Progenitor cell of endocrine pancreas (in vitro differentiated cells): ENCODE results near the gene EML4. TPM values are rescaled to one million over a fixed set of nuclear protein-coding genes. Genes with fewer than 3 reads are reported as not detected.
A peak's percentile ranks its signal among the peaks of the same experiment; 100 is the strongest.

ENCODE experiments used
- DNase-seq: peaks from one replicate; pipeline ENCODE4 v3.0.0; 2021; ENCODE audit warnings: low spot score; ENCODE audit not compliant: unreplicated experiment
- H3K27ac Mint-ChIP-seq: 2 replicates; pipeline ENCODE4 v1.8.0; 2021; ENCODE audit warnings: mild to moderate bottlenecking, moderate library complexity, mixed read lengths
- H3K27me3 Mint-ChIP-seq: 2 replicates; pipeline ENCODE4 v1.8.0; 2021; ENCODE audit warnings: mixed read lengths
- H3K36me3 Mint-ChIP-seq: 2 replicates; pipeline ENCODE4 v1.8.0; 2022; ENCODE audit warnings: mixed read lengths; ENCODE audit not compliant: insufficient read depth
- H3K4me1 Mint-ChIP-seq: 2 replicates; pipeline ENCODE4 v1.8.0; 2021; ENCODE audit warnings: low read depth, mixed read lengths
- H3K4me3 Mint-ChIP-seq: 2 replicates; pipeline ENCODE4 v1.8.0; 2021; ENCODE audit warnings: low read depth, mild to moderate bottlenecking, moderate library complexity, mixed read lengths
- H3K9me3 Mint-ChIP-seq: 2 replicates; pipeline ENCODE4 v1.8.0; 2021; ENCODE audit warnings: low read depth, mixed read lengths
- total RNA-seq: library from RNA; stranded (reverse); gene quantifications from 2 replicates; pipeline ENCODE4 v1.2.1, GENCODE V29; 2021
- TF ChIP-seq, protein P1 (sequence below): fragments of 200-600 bp; sonication (generic); IDR thresholded peaks from one replicate; pipeline ENCODE4 v1.5.0; 2021; ENCODE audit warnings: antibody characterized with exemption, mild to moderate bottlenecking; ENCODE audit not compliant: unreplicated experiment

Gene EML4
- total RNA-seq, 1 donor from 2014 or later, result 75.7 TPM

DNA sequence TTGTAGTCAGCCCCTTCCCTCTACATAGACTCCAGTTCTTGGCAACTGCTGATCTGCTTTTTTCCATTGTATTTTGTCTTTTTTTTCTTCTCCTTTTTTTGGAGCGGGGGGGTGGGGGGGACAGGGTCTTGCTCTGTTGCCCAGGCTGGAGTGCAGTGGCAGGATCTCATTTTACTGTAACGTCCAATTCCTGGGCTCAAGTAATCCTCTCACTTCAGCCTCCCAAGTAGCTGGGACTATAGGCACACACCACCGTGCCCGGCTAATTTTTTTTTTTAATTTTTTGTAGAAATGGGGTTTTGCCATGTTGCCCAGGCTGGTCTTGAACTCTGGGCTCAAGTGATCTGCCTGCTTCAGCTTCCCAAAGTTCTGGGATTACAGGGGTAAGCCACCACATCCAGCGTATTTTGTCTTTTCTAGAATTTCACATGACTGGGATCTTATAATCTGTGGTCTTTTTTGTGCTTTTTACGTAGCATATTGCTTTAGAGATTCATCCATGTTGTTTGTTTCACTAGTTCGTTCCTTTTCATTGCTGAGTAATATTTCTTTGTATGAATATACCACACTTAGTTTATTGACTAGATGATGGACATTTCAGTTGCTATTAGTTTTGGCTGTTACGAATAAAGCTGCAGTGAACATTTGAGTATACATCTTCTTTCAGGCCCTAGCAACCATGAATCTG, 17.9 kb downstream of the EML4 start:
- DNase-seq, result no peak
- Mint-ChIP-seq H3K4me3 (no peak overlapping the region), H3K27ac (peak overlapping the region; percentile 50), H3K4me1 (peaks cover 24% of the 10 kb centered on the region), H3K36me3 (peaks cover 3% of the 10 kb centered on the region), H3K9me3 (no peaks in the 10 kb centered on the region), H3K27me3 (no peaks in the 10 kb centered on the region)
- TF ChIP-seq, protein P1, sequence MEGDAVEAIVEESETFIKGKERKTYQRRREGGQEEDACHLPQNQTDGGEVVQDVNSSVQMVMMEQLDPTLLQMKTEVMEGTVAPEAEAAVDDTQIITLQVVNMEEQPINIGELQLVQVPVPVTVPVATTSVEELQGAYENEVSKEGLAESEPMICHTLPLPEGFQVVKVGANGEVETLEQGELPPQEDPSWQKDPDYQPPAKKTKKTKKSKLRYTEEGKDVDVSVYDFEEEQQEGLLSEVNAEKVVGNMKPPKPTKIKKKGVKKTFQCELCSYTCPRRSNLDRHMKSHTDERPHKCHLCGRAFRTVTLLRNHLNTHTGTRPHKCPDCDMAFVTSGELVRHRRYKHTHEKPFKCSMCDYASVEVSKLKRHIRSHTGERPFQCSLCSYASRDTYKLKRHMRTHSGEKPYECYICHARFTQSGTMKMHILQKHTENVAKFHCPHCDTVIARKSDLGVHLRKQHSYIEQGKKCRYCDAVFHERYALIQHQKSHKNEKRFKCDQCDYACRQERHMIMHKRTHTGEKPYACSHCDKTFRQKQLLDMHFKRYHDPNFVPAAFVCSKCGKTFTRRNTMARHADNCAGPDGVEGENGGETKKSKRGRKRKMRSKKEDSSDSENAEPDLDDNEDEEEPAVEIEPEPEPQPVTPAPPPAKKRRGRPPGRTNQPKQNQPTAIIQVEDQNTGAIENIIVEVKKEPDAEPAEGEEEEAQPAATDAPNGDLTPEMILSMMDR, result no peak

DNA sequence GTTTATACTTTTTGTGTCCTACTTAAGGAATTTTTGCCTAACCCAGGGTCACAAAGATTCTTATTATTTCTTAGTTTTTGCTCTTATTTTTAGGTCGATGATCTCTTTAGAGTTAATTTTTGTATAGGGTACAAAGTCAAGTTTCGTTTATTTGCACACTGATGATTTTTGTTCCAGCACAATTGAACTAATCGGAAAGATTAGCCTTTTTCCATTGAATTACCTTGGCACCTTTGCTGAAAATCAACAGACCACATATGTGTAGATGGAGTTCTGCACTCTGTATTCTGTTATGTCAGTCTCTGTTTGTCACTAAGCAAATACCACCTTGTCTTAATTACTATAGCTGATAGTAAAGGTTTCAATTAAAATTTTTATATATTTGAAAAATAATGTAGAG, 18.7 kb downstream of the EML4 start:
- TF ChIP-seq, protein P1, result no peak
- DNase-seq, result no peak
- H3K4me1 Mint-ChIP-seq, result peaks cover 21% of the 10 kb centered on the region
- no peak overlapping the region for H3K27ac Mint-ChIP-seq
- no peaks in the 10 kb centered on the region for H3K36me3 Mint-ChIP-seq
- H3K27me3 Mint-ChIP-seq, result no peaks in the 10 kb centered on the region
- H3K9me3 Mint-ChIP-seq, result no peaks in the 10 kb centered on the region
- no peak overlapping the region for H3K4me3 Mint-ChIP-seq

DNA sequence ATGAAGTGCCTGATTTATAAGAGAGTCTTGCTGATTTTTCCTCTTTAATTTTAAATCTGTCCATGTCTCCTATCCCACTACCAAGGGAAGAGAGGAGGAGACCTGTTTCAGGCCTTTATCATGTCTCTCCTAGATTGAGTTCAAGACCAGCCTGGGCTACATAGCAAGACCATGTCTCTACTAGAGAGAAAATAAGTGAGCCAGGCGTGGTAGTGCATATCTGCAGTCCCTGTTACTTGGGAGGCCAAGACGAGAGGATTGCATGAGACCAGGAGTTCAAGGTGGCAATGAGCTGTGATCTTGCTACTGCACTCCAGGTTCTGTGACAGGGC, 20.0 kb downstream of the EML4 start:
- Mint-ChIP-seq H3K27ac (no peak overlapping the region), H3K27me3 (no peaks in the 10 kb centered on the region), H3K36me3 (no peaks in the 10 kb centered on the region), H3K4me3 (no peak overlapping the region), H3K4me1 (peaks cover 18% of the 10 kb centered on the region), H3K9me3 (no peaks in the 10 kb centered on the region)
- TF ChIP-seq, protein P1, result no peak
- DNase-seq, result no peak

DNA sequence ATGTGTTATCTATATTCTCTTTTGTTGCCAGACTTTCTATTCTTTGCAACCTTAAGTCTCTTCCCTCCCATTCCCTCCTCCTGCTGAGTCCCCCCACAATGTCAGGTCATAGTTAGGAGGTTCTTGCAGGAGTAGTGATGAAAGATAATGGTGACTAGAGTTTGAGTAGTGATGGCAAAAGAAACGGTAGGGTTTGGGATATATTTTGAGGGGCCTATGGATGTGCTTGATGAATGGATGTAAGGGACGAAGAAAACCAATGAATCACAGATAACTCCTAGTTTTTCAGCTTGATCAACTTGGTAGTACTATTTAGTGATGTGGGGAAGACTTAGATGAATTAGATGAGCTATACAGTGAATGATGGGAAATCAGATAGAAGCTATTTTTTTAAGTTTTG, 21.0 kb downstream of the EML4 start:
- H3K9me3 Mint-ChIP-seq, result no peaks in the 10 kb centered on the region
- H3K27me3 Mint-ChIP-seq, result no peaks in the 10 kb centered on the region
- H3K4me1 Mint-ChIP-seq, result peaks cover 18% of the 10 kb centered on the region
- H3K36me3 Mint-ChIP-seq, result no peaks in the 10 kb centered on the region
- DNase-seq, result no peak
- H3K4me3 Mint-ChIP-seq, result no peak overlapping the region
- H3K27ac Mint-ChIP-seq, result no peak overlapping the region
- TF ChIP-seq, protein P1, result no peak

DNA sequence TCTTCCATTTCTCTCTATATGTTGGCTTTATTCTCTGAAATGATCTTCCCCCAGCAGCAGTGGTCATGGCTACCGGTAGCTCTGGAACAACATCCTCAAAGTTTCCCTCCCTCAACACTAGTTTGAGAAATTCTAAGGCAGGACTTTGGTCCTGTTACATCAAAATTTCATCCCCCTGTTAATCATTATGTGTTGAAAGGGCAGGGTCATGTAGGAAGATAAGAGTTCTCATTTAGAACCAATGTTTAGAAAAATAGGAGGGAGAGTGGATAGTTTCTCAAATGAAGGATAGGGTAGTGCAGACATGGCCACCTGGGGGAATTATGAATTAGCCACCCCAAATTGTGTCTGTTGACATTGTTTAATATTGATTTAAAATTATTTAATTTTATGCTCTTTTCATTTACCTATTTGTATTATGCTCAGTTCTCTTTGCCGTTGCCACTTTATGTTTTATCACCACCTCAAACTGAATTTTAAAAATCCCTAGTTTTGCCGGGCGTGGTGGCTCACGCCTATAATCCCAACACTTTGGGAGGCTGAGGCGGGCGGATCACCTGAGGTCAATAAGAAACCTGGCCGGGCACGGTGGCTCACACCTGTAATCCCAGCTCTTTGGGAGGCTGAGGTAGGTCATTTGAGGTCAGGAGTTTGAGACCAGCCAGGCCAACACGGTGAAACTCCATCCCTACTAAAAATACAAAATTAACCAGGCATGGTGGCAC, 22.3 kb downstream of the EML4 start:
- DNase-seq, result no peak
- Mint-ChIP-seq H3K27me3 (no peaks in the 10 kb centered on the region), H3K9me3 (no peaks in the 10 kb centered on the region), H3K4me3 (no peak overlapping the region), H3K36me3 (no peaks in the 10 kb centered on the region), H3K4me1 (peaks cover 19% of the 10 kb centered on the region), H3K27ac (no peak overlapping the region)
- TF ChIP-seq, protein P1, result no peak
